ENCODE data around the gene CROCC2.
A peak's percentile ranks its signal among the peaks of the same experiment; 100 is the strongest.

Gene CROCC2

DNA sequence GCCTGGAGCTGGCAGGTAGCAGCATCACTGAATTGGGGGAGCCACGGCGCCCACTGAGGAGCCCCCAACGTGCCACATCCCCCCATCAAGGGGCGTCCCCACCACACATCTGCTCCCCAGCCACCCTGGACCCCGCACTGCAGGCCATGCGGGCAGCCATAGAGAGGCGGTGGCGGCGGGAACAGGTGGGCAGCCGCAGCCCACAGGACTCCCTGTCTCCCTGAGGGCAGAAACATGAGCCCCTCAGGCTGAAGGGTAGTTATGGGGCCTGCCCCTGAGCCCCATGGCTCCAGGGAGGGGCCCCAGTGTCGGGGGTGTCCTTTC, 26.6 kb downstream of the CROCC2 start:
- no peak for FAIRE-seq
- DNase-seq (ENCODE audit: low spot score) = no peak

DNA sequence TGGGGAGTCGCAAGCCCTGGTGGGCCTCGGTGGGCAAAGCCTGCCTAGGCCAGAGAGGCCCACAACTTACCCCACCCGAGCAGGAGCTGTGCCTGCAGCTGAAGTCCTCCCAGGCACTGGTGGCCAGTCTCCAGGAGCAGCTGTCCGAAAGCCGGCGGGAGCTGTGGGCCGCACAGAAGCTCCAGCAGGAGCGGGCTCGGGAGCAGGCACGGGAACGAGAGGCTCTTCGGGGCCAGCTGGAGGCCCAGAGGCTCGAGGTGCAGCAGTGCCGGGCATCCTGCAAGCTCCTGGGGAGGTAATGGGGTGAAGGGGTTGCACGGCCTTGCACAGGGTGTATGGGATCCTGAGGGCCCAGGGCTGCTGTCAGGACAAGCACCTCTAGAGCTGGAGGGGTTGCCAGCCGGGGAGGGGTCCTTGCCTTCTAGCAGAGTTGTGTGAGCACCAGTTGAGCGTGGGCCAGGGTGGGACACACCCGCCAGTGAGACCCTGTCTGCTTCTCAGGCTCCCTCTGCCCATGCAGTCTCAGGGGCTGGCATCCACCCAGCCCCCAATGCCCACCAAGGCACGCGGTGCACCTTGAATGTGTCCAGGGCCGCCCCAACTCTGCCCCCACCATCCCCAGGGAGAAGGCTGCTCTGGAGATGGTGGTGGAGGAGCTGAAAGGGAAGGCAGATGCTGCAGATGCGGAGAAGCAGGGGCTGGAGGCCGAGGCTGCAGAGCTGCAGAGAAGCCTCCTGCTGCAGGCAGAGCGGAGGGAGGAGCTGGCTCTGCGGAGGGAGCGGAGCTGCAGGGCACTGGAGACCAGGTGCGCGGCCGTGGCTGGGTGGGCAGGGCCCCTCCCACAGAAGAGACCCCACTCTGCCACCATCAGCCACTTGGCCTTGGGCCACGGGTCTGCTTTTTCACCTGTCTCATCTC, 27.2 kb downstream of the CROCC2 start:
- no peak for FAIRE-seq
- DNase-seq (ENCODE audit: low spot score) = no peak

DNA sequence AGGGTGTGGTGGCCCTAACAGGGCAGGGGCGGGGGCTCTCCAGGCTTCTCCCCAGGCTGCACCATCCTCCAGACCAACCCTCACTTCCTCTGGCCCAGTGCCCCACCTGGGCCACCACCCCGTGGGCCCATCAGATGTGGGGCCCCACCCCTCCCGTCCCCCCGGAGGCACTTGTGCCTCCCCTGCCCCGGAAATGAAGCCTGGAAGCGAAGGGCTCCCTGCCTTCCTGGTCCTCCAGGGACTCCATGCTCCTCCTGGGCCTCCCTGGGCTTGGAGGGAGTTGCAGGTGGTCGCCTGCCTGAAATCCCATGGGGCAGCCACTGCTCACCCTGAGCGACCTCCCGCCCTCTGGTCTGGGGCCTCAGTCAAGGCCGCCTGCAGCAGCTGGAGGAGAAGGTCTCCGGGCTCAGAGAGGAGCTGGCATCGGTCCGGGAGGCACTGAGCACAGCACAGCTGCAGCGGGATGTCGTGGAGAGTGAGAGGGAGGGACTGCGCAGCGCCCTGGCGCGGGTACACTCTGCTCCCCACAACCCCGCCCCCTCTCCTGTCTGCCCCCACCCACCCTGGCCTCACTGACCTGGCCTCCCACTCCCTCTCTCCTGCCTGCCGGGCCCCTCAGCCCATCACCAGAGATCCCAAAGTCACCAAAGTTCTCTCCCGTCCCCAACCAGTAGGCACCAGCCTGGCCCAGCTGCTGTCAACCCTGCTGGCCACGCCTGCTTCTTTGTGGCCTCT, 28.0 kb downstream of the CROCC2 start:
- FAIRE-seq (no peak), DNase-seq (ENCODE audit: low spot score) (no peak)

DNA sequence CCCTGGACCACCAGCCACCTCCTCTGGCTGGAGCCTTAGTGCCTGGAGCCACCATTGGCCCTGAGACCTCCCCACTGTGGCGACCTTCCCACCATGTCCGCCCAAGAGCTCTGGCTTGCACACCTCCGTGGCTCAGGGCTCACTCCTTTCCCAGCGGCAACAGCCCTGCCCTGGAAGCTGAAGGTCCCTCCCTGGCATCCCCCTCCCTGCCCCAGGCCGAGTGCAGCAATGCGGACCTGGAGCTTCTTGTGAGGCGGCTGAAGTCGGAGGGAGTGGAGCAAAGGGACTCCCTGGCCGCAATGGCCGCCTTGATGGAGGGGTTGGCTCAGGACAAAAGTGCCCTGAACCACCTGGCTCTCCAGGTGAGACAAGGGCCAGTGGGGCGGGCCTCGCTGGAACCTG, 28.6 kb downstream of the CROCC2 start:
- FAIRE-seq (no peak), DNase-seq (ENCODE audit: low spot score) (no peak)

DNA sequence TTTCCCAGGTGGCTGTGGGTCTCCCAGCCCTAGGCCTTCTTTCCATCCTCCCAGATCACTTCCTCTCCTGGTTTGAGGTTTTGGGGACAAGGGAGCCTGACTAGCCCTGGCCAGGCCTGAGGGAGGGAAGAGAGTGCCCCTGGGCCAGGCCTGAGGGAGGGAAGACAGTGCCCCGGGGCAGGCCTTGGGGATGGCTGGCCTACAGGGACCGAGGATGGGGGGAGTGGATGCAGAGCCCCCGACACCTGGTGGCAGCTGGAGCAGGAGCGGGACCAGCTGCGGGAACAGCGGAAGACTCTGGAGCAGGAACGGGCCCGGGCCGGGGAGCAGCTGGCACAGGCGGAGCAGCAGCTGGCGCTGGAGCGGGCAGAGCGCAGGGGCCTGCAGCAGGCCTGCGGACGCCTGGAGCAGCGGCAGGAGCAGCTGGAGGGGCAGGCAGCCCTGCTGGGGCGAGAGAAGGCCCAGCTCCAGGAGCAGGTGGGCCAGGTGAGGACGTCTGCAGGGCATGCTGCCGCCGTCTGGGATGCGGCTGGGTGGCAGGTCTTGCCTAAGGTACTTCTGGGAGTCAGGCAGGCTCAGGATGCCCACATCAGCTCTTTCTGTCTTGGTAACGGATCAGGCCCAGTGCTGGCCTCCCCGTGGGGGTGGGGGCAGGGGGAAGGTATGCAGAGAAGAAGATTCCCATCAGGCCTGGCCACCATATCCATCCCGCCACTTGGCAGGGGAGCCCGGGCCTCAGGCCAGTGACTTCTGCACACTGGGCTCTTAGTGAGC, 29.2 kb downstream of the CROCC2 start:
- FAIRE-seq (no peak), DNase-seq (ENCODE audit: low spot score) (no peak)

DNA sequence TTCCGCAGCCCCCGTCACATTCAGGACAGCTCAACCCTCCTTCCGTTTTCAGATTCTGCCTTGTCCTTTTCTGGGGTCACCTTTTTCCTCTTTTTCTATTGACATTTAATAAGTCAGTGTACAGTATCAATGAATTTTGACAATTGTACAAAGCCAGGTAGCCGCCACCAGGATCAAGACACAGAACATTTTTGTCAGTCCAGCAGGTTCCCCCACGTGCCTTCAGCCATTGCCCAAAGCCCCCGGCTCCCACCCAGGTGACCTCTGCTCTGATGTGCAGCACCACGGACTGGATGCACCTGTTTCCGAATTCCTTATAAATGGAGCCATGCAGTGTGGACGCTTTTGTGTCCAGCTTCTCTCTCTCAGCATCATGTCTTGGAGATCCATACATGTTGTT, 30.0 kb downstream of the CROCC2 start:
- FAIRE-seq (no peak), DNase-seq (ENCODE audit: low spot score) (no peak)

DNA sequence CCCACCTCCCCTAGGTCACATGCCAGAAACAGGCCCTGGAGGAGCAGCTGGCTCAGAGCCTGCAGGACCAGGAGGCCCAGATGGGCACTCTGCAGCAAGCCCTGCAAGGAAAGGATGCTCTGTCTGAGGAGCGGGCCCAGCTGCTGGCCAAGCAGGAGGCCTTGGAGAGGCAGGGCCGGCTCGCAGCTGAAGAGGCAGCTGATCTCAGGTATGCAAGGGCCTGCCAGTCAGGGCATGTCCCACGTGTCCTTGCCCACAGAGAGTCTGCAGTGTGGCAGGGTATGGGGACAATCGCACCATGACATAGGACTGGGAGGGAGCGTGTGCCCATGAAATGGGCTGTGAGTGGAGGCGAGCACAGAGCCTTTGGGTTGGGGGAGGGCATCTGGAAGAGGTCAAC, 39.9 kb downstream of the CROCC2 start:
- FAIRE-seq (no peak), DNase-seq (ENCODE audit: low spot score) (no peak)

DNA sequence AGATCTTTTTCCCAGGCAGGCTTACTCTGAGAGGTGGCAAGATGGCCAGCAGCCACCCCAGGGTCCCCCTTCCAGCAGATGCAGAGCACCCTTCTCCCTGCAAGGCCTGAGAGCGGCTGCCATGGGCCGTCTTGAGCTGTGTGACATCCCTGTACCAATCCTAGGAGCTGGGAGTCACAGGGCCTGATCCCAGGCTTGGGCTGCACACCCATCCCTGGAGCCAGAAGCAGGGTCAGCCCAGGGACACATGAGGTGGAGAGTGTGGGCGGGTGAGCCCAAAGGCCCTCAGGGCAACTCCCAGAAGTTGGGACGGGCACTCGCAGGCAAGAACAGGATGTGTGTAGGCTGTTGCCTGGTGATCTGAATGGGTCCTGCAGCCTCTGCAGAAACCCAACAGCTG, 40.5 kb downstream of the CROCC2 start:
- no peak for FAIRE-seq
- no peak for DNase-seq (ENCODE audit: low spot score)

DNA sequence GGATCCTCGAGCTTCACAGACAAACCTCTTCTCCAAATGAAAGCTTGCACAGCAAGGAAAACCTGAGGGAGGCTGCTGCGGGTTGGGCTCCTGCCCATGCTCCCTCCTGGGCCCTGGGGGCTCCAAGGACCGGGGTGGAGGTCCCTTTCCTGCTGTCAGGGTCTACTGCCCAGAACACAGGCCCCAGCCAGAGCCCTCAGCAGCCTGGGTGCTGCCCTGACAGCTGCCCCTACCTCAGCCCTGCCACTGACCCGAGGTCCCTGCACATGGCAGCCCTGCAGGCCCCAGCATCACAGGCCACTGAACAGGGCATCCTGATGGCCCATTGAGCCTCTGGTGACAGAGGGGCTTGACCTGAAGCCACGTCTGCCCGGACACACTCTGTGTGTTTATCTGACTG, 41.0 kb downstream of the CROCC2 start:
- DNase-seq (ENCODE audit: low spot score) (no peak), FAIRE-seq (no peak)

DNA sequence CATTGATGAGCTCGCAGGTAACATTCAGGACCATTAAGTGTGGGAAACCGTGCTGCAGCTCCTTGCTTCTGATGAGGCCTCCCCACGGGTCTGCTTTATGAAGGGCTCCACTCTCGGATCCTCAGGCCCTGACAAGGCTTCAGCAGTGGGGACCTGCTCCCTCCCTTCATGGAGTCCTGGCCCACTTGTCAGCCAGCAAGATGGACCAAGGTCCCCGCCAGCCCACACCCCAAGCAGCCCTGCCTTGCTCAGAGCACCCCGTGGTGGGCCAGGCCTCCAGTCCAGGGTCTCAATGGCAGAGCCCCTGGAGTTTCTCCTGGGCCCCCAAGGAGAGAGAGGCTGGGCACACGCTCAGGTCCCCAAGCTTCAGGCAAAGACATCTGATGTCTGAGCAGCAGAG, 41.5 kb downstream of the CROCC2 start:
- no peak for DNase-seq (ENCODE audit: low spot score)
- FAIRE-seq = no peak

DNA sequence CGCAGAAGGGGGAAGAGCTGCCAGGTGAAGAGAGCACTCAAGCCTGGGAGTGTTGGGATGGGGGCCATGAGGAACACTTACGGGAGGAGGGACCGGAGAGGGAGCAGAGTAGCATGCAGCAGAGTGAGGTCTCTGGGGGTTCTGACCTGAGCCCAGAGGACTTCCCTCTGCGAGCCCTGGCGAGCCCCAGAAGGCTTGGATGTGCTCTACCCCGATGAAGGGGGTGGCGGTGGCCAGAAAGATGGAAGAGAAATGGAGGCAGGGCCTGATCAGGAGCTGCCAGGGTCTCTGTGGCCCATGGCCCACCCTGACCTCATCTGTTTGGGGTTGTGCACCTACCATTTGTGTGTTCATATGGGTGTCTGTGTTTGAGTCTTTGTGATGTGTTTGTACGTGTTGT, 42.0 kb downstream of the CROCC2 start:
- DNase-seq (ENCODE audit: low spot score) = no peak
- no peak for FAIRE-seq

DNA sequence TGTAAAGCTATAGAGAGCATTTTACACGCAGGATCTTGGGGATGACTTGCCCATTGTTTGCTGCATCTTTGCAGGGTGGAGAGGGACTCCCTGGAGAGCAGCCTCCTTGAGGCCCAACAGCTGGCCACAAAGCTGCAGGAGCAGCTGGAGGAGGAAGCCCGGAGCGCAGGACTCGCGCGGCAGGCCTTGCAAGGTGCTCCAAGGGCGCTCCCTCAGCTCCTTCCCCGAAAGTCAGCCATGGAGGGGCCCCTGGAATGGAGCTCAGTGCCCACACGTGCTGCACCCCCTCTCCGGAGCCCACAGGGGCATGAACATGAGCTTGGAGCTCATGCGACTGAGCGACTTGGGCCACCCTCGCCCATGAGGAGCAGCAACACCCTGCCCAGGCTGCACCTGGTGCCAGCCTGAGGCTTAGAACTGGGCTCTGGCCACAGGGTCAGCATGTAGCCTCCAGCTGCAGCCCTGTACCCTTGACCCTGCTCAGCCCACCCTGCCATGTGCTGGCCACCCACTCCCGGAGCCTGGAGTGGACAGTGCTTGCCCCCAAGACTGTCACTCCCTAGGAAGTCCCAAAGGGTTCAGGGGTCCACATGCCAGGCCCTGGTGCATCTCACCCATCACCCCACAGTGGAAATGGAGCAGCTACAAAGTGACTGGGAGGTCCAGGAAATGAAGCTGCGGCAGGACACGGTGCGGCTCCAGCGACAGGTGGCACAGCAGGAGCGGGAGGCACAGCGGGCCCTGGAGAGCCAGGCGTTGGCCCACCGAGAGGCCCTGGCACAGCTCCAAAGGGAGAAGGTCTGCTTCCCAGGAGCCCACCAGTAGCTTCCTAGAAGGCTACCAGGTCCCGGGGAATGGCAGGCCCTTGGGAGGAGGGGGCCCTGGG, 43.0 kb downstream of the CROCC2 start:
- FAIRE-seq (no peak), DNase-seq (ENCODE audit: low spot score) (no peak)

DNA sequence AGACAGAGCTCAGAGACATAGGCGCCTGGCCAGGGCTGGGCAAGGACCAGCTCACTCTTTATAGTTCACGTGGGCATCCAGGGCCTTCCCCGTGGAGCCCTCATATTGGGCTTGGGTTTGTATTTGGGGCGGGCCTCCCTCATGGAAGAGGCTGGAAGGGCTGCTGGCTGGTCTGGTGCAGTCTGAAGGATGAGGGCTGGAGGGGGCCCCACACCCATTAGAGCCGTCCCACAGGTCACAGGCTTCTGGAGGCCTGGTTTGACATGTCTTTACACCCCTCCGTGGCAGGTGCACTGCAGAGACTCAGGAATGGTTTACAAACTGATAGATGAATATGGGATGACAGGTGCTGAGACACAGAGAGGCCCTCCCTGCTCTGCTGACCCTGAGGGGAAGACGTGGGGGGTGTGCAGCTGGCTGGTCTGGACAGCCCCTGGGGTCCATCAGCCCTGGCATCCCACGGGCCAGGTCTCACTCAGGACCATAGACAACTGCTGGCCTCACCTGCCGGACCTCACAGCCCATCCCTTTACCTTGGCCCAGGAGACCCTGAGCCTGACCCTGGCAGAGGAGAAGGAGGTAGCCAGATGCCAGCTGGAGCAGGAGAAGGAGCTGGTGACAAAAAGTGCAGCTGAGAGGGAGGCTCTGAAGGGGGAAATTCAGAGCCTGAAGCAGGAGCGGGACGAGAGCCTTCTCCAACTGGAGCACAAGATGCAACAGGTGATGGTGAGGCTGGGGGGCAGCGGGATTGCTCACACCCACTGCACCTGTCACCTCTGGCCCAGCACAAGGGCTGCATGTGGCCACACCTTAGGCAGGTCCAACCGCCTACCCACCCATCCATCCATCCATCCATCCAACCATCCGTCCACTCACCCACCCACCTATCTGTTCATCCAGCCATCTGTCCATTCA, 43.9 kb downstream of the CROCC2 start:
- FAIRE-seq = no peak
- no peak for DNase-seq (ENCODE audit: low spot score)

DNA sequence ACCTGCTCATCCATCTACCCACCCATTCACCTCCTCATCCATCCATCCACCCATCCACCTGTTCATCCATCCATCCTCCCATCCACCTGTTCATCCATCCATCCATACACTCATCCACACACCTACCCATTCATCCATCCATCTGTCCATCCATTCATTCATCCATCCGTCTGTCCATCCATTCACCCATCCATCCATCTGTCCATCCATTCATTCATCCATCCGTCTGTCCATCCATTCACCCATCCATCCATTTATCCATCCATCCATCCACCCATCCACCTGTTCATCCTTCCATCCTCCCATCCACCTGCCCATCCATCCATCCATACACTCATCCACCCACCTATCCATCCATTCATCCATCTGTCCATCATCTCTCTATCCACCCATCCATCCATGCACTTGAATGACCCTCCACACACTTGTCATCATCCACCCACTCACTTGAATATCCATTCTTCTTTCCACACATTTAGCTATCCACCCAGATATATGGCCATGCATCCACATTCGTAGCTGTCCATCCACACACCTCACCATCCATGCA, 45.0 kb downstream of the CROCC2 start:
- FAIRE-seq = peak; percentile 90
- DNase-seq (ENCODE audit: low spot score) = no peak

DNA sequence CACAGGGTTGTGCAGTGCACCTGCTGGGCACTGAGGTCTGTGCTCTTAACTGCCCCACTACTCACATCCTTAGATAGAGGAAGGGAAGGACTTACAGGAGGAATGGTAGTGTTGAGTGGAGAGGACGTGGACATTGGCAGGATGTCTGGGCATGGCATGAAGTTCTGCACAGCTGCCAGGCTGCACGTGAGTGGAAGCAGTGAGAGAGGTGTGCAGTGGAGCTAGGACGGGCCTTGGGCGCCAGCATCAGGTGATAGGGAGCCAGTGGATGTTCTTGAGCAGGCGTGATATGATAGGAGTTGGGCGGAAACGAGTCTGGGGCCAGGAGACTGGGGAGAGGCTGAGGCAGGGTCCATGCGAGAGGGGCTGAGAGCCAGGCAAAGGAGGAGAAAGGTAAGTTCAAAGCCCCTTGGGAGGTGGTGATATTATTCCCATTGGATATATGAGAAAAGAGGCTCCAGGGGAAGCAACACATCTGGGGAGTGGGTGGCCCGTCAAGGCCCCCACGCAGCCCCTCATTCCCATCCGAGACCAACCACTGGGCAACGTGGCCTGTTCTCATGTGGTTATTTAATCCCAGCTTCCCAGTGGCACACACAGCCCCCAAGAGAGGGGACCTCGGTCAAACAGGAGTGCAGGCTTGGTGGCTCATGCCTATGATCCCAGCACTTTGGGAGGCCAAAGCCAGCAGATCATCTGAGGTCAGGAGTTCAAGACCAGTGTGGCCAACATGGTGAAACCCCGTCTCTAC, 46.5 kb downstream of the CROCC2 start:
- DNase-seq (ENCODE audit: low spot score) (no peak), FAIRE-seq (no peak)

DNA sequence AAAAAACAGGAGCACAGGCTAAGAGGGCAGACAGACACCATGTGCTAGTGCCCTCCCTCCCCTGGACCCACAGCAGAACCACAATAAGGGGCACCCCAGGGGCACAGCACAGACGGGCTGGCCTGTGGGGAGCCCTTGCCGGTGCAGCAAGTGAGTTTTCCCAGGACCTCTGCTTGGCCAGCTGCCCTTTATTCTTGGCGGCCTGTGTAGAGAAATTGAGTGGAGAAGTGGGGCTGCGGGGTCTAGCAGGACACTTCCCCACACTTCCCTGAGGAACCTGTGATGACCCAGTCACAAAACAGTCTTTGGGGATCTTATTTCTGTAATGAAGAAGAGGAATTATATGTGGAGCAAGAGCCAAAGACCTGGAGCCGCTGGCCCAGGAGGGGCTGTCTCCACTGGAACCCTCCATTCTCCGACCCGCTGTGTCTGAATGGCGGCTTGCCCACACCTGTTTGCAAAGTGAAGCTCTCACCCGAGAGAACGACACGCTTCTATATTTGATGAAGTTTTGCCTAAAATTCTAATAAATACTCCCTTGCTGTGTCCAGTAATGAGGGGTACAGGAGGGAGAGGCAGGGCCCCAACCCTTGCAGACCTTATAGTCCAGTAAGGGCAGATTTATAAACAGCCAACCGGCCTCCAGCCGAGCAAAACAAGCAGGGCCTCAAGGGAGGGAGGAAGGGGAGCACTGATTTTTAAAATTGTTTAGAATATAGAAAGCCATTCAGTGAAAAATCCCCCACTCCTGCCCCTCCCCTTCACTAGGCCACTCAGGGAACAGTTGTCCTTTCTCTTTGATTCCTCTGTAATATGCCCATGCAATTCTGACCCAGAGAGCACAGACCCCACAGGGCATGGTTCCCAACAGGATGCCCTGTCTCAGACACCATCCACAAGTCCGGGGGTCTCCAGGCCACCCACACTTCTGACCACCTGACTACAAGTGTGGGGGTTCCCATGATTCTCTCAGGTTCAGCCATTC, 47.6 kb downstream of the CROCC2 start:
- no peak for DNase-seq (ENCODE audit: low spot score)
- FAIRE-seq = no peak

DNA sequence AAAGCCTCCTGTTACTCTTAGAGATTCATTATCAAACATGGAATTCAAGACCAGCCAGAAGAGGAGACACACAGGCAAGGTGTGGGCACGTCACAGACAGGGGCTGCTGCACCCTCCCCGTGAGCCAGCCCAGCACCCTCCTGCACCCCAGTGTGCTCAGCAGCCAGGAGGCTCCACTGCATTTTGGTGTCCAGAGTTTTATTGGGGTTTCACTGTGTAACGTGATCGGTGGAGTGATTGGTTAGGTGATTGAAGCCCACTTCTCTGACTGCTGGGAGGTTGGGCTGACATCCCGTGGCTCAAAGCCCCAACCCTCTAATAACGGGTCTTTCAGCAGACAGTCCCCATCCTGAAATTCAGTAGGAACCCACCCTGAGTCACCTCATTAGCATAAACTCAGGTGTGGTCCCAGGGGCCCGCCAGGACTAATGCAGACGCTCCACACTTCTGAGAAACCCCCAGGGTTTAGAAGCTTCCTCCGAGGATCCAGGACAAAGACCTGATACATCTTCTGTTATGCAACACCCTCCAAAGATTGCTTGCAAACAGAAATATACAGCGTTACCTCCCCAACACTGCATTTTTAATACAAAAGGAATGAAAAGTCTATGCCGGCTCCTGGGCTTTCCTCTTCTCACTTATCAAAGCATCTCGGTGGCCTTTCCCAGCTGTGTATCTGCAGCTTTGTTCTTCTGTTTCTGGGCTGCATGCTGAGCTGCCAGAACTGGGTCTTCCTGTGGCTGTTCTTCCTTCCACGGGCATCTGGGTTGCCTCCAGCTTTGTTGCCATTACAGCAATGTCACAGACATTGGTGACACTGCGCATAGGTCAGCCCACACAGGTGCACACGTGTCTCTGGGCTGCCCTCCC, 48.5 kb downstream of the CROCC2 start:
- no peak for DNase-seq (ENCODE audit: low spot score)
- no peak for FAIRE-seq
